ENCODE results near the gene TSKU.

Gene TSKU

DNA sequence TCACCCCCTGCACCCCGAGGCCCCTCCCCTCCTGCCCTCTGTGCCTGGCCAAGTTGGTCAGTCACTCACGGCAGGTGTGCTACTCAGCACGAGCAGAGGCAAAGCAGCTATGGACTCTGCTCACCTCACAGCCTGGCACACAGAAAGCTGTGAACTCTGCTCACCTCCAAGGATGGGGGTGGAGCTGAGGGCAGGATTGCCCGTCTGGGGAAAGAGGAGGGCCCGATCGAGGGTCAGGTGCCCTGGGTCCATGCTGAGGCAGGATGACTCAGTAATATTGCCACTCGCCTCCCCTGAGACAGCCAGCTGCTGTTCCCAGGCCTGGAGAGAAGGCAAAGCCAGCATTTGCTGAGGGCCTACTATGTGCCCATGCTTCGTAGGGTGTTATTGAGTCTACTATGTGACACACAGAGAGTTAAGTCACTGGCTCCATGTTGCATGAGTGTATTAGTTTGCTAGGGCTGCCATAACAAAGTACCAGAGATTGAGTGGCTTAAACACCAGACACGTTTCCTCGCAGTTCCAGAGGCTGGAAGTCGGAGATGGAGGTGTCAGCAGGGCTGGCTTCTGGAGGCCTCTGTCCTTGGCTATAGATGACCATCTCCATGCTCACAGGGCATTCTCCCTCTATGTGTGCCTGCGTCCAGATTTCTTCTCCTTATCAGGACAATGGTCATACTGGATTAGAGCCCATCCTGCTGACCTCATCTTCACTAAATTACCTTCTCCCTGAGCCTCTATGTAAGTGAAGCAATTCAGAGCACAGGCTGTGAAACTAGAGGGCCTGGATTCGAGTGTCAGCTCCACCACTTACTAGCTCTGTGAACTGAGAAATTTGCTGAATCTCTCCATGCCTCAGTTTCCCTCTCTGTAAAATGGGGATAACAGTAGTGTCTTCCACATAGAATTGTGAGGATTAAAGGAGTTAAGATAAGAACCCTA, 13.2 kb upstream of the TSKU start:
- no peak for TF ChIP-seq CTCF (IDR thresholded peaks at IDR 0.05; ENCODE audit: control insufficient read depth, insufficient read depth, low read depth, low read length, missing control alignments)
- DNase-seq (ENCODE audit: low read depth), result no peak
- H3K4me3 ChIP-seq (ENCODE audit: control insufficient read depth, low read depth, low read length), result no peak overlapping the region

DNA sequence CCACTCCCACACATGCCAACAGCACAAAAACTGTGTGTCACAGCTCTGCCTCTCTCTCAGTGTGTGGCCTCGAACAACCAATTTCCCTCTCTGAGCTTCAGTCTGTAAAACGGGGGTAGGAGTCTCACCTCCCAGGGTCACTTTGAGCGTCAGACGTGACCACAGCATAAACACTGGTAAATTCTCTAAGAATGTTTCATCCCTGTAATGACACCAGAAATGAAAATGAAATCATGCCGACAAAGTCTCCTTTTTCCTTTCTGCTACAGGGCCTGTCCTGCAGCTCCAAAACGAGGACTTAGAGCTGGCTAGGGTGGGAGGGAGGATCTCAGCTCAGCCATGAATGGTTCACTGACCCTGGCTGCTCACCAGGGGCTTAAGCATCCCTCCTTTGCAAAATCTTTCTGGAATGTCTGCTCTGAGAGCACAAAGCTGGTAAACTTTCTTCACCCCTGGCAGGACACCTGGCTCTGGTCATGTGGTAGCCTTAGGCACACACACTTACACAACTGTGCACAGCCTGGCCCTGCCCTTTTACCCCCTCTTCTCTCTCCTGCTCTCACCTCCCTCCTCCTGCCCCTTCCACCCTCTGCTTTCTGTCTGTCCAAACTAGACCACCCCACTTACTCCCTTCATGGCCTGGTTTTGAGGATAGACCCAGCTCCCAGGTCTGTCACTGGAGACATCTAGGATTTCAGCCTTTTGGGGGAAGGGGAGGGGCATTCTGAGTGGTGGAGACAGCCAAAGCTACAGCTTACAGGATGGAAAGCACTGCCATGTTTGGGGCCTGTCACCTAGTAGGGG, 12.3 kb upstream of the TSKU start:
- peak; percentile 92 for DNase-seq (ENCODE audit: low read depth)
- no peak overlapping the region for H3K4me3 ChIP-seq (ENCODE audit: control insufficient read depth, low read depth, low read length)
- TF ChIP-seq CTCF (IDR thresholded peaks at IDR 0.05; ENCODE audit: control insufficient read depth, insufficient read depth, low read depth, low read length, missing control alignments), result no peak

DNA sequence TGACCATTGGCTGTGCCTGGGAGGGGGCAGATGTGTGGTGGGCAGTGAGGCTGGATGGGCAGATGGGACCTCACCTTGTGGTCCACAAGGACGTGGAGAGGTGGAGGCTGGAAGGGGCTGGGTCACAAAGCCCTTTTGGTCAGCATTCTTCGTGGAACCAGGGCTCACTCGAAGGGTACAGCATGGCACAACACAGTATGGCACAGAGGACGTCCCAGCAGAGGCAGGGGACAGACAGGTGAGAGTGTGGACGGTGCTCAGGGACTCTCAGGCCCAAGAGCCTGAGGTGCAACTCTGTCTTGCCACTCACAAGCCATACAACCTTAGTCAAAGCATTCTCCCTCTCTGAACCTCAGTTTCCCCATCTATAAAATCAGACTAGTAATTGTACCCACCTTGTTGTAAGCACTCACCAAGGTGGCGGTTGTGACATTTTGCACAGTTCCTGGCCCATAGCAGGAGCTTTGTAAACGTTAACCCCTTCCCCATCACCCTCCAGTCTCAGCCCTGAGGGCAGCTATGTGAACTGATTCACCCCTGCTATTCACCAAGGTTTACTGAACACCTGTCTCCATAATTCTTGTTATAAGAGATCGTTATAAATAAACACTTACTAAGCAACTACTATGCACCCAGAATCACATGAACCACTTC, 11.6 kb upstream of the TSKU start:
- TF ChIP-seq CTCF (IDR thresholded peaks at IDR 0.05; ENCODE audit: control insufficient read depth, insufficient read depth, low read depth, low read length, missing control alignments), result no peak
- DNase-seq (ENCODE audit: low read depth), result no peak
- no peak overlapping the region for H3K4me3 ChIP-seq (ENCODE audit: control insufficient read depth, low read depth, low read length)

GRCh38 chr11:76772100-76772782, 10.9 kb upstream of the TSKU start:
- no peak overlapping the region for H3K4me3 ChIP-seq (ENCODE audit: control insufficient read depth, low read depth, low read length)
- no peak for TF ChIP-seq CTCF (IDR thresholded peaks at IDR 0.05; ENCODE audit: control insufficient read depth, insufficient read depth, low read depth, low read length, missing control alignments)
- no peak for DNase-seq (ENCODE audit: low read depth)

- H3K4me3 ChIP-seq (ENCODE audit: control insufficient read depth, low read depth, low read length), result no peak overlapping the region
- no peak for TF ChIP-seq CTCF (IDR thresholded peaks at IDR 0.05; ENCODE audit: control insufficient read depth, insufficient read depth, low read depth, low read length, missing control alignments)
- no peak for DNase-seq (ENCODE audit: low read depth)
Observed at GRCh38 chr11:76772783-76773106, 10.4 kb upstream of the TSKU start.

DNA sequence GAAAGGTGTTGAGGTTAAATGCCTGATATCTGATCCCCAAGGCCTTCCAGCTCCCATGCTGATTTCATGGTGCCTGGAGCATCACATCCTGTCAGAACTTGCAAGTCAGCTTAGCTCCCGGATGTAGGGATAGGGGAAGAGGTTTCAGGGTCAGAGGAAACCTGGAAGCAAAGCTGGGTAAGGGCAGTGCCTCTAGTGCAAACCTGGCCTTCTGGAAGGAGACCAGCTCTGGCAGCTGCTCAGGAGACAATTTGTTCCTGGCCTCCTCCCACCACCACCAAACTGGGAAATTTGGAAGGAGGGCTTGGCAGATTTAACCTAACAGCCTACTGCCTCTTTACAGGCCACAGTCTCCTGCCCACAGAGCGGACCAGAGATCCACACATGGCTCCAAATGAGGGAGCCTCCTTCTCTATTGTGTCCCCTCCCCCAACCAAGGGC, 9.2 kb upstream of the TSKU start:
- no peak for DNase-seq (ENCODE audit: low read depth)
- no peak for TF ChIP-seq CTCF (IDR thresholded peaks at IDR 0.05; ENCODE audit: control insufficient read depth, insufficient read depth, low read depth, low read length, missing control alignments)
- H3K4me3 ChIP-seq (ENCODE audit: control insufficient read depth, low read depth, low read length), result no peak overlapping the region
